K562 (cell line): ENCODE results near the gene SIDT1.

Experiments
- CTCF ChIP-seq, 3 experiments: IDR thresholded peaks in 2 of 3; conservative IDR thresholded peaks in 1 of 3; 2 replicates each; pipeline ENCODE4 v1.5.1; 2011 to 2012; ENCODE audit warnings: low read length in 3 of 3, mild to moderate bottlenecking in 3 of 3, control low read depth in 2 of 3, improper control_type of control experiment in 1 of 3, inconsistent platforms in 1 of 3, low read depth in 1 of 3, mixed read lengths in 1 of 3, moderate library complexity in 1 of 3; ENCODE audit not compliant: insufficient read depth in 2 of 3
- EP300 ChIP-seq: IDR thresholded peaks from 2 replicates; pipeline ENCODE4 v1.6.1; 2012; ENCODE audit warnings: low read length, improper control_type of control experiment
- SPI1 ChIP-seq: IDR thresholded peaks from 2 replicates; pipeline ENCODE4 v1.6.1; 2011; ENCODE audit warnings: low read depth, low read length, control low read depth, borderline replicate concordance
- SREBF1 ChIP-seq: fragments of 150-350 bp; IDR thresholded peaks from 2 replicates; pipeline ENCODE4 v1.6.1; 2014; ENCODE audit warnings: antibody characterized with exemption, low read depth, low read length, borderline replicate concordance
- ZNF695 ChIP-seq: fragments of 450-650 bp; formaldehyde crosslinking; IDR thresholded peaks from 2 replicates; pipeline ENCODE4 v1.4.0; 2020; ENCODE audit warnings: mild to moderate bottlenecking, moderate library complexity

GRCh38 chr3:113508966-113509365, 23.4 kb upstream of the SIDT1 start:
- no peak for TF ChIP-seq SPI1
- TF ChIP-seq SREBF1 = no peak
- no peak for TF ChIP-seq EP300
- no peak for TF ChIP-seq ZNF695 (CRISPR knock-in tag)
- TF ChIP-seq CTCF (IDR thresholded peaks at IDR 0.05 in 2 of 3, conservative IDR thresholded peaks at IDR 0.05 in 1 of 3; ENCODE audit: insufficient read depth in 2 of 3, low read depth in 1 of 3, low read length in 3 of 3) = no peak
